ENCODE results near the gene ASXL1.

ASXL1 gene

GRCh38 chr20:32474967-32475811 is 117.1 kb downstream of the ASXL1 start:
- ATAC-seq (peak; percentile 53), DNase-seq (no peak)
- H3K27me3 Mint-ChIP-seq = no peaks in the 10 kb centered on the region
- H3K4me1 Mint-ChIP-seq = peaks cover 82% of the 10 kb centered on the region
- peak overlapping the region in 1 of 2 donors; percentile 41 for H3K4me3 Mint-ChIP-seq
- H3K27ac Mint-ChIP-seq = peak overlapping the region; percentile 38 to 86
- no peaks in the 10 kb centered on the region for H3K9me3 Mint-ChIP-seq

- Mint-ChIP-seq H3K4me3 (peak overlapping the region; percentile 30 to 45), H3K27ac (peak overlapping the region in 1 of 2 donors; percentile 19), H3K27me3 (no peaks in the 10 kb centered on the region), H3K4me1 (peaks cover 82% of the 10 kb centered on the region), H3K9me3 (no peaks in the 10 kb centered on the region)
- ATAC-seq = no peak
- DNase-seq = no peak
These were observed 118.8 kb downstream of the ASXL1 start for GRCh38 chr20:32476684-32477593.

GRCh38 chr20:32477594-32478512 is 119.7 kb downstream of the ASXL1 start:
- Mint-ChIP-seq H3K4me3 (no peak overlapping the region), H3K27me3 (no peaks in the 10 kb centered on the region), H3K4me1 (peaks cover 85% of the 10 kb centered on the region), H3K9me3 (no peaks in the 10 kb centered on the region), H3K27ac (peak overlapping the region in 1 of 2 donors; percentile 8)
- no peak for DNase-seq
- ATAC-seq = no peak

- DNase-seq = no peak
- Mint-ChIP-seq H3K4me1 (peaks cover 83% of the 10 kb centered on the region), H3K4me3 (no peak overlapping the region), H3K27ac (peak overlapping the region in 1 of 2 donors; percentile 67), H3K27me3 (no peaks in the 10 kb centered on the region), H3K9me3 (no peaks in the 10 kb centered on the region)
- ATAC-seq = no peak
These were observed 120.4 kb downstream of the ASXL1 start for GRCh38 chr20:32478576-32478975.

- H3K4me1 Mint-ChIP-seq = peaks cover 79% of the 10 kb centered on the region
These were observed 120.9 kb downstream of the ASXL1 start for GRCh38 chr20:32479012-32479411.

GRCh38 chr20:32479697-32480171 is 121.6 kb downstream of the ASXL1 start:
- Mint-ChIP-seq H3K27ac (peak overlapping the region; percentile 3 to 47), H3K27me3 (no peaks in the 10 kb centered on the region), H3K4me1 (peaks cover 83% of the 10 kb centered on the region), H3K9me3 (no peaks in the 10 kb centered on the region), H3K4me3 (no peak overlapping the region)
- DNase-seq (no peak), ATAC-seq (no peak)

More at GRCh38 chr20:32479012-32479411, 120.9 kb downstream of the ASXL1 start:
- DNase-seq = no peak
- Mint-ChIP-seq H3K4me3 (no peak overlapping the region), H3K27me3 (no peaks in the 10 kb centered on the region), H3K27ac (no peak overlapping the region), H3K9me3 (no peaks in the 10 kb centered on the region)
- ATAC-seq = no peak

- Mint-ChIP-seq H3K4me1 (peaks cover 83% of the 10 kb centered on the region), H3K9me3 (no peaks in the 10 kb centered on the region), H3K4me3 (no peak overlapping the region), H3K27ac (peak overlapping the region in 1 of 2 donors; percentile 2), H3K27me3 (no peaks in the 10 kb centered on the region)
- DNase-seq = no peak
- no peak for ATAC-seq
These were observed 122.5 kb downstream of the ASXL1 start for GRCh38 chr20:32480371-32481241.

- H3K4me3 Mint-ChIP-seq = peak overlapping the region; percentile 55 to 83
- no peak for DNase-seq
- peaks cover 83% of the 10 kb centered on the region for H3K4me1 Mint-ChIP-seq
- peak overlapping the region in 1 of 2 donors; percentile 2 for H3K27ac Mint-ChIP-seq
- H3K27me3 Mint-ChIP-seq = no peaks in the 10 kb centered on the region
- H3K9me3 Mint-ChIP-seq = no peaks in the 10 kb centered on the region
- ATAC-seq = no peak
These were observed 123.4 kb downstream of the ASXL1 start for GRCh38 chr20:32481311-32482142.

GRCh38 chr20:32482143-32482441 is 124.0 kb downstream of the ASXL1 start:
- no peak overlapping the region for H3K27ac Mint-ChIP-seq
- ATAC-seq = no peak
- peak overlapping the region; percentile 55 to 83 for H3K4me3 Mint-ChIP-seq

GRCh38 chr20:32482442-32483261 is 124.5 kb downstream of the ASXL1 start:
- H3K4me3 Mint-ChIP-seq = peak overlapping the region; percentile 82 to 83
- peaks cover 77% of the 10 kb centered on the region for H3K4me1 Mint-ChIP-seq
- H3K27me3 Mint-ChIP-seq = no peaks in the 10 kb centered on the region
- DNase-seq (peak in 1 of 2 donors; percentile 33), ATAC-seq (peak; percentile 33)
- H3K9me3 Mint-ChIP-seq = no peaks in the 10 kb centered on the region
- H3K27ac Mint-ChIP-seq = no peak overlapping the region

More at GRCh38 chr20:32482143-32482441, 124.0 kb downstream of the ASXL1 start:
- no peaks in the 10 kb centered on the region for H3K27me3 Mint-ChIP-seq
- H3K9me3 Mint-ChIP-seq = no peaks in the 10 kb centered on the region
- H3K4me1 Mint-ChIP-seq = peaks cover 78% of the 10 kb centered on the region
- no peak for DNase-seq

GRCh38 chr20:32483351-32484224 is 125.5 kb downstream of the ASXL1 start:
- peak; percentile 52 for ATAC-seq
- H3K4me1 Mint-ChIP-seq = peaks cover 68% of the 10 kb centered on the region
- H3K27ac Mint-ChIP-seq = peak overlapping the region in 1 of 2 donors; percentile 76
- no peaks in the 10 kb centered on the region for H3K27me3 Mint-ChIP-seq
- H3K9me3 Mint-ChIP-seq = peaks cover 0 to 6% of the 10 kb centered on the region in 2 donors
- peak; percentile 50 to 54 for DNase-seq
- peak overlapping the region; percentile 83 to 87 for H3K4me3 Mint-ChIP-seq

Measured in stimulated activated naive CD8-positive, alpha-beta T cell treated with anti-CD3 and anti-CD28 coated beads, Interleukin-15, amount 100 ng/mL, for 72 hours (primary cell).